ENCODE measurements around the gene ANKS1B.

Gene ANKS1B

DNA sequence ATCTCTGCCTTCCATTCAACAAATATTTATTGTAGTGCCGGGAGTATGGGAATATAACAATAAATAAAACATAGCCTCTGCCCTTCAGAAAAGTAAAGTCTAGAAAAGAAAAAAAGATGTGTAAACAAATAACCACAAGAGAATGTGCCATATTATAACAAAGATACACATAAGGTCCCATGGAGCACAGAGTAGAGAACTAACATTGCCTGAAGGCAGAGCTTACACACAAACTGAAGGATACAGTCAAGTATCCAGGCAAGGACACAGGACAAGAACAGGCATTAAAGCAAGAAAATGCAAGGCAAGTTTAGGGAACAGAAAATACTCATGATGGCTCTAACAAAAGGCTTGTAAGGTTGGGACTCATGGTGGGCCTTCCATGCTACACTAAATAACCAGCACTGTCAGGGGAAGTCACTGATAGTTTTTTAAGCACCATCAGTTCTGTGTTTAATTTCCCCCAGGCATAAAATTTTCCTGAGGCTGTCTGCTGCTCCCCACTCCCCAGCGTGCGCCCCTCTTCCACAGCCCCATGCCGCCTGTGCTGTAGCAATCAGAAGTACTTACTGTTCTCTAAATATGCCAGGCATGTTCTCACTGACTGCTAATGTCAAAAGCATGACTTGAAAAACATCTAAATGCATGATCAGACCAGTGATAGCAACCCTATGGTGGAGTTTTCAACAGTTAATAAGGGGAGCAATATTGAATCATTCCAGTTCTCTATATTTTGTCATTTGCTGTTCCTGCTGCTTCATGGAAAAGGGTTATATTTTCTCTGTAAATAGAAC is 77.8 kb downstream of the ANKS1B start:
- H3K9me3 ChIP-seq (ENCODE audit: severe bottlenecking): no peaks in the 10 kb centered on the region
- TF ChIP-seq, protein P1, sequence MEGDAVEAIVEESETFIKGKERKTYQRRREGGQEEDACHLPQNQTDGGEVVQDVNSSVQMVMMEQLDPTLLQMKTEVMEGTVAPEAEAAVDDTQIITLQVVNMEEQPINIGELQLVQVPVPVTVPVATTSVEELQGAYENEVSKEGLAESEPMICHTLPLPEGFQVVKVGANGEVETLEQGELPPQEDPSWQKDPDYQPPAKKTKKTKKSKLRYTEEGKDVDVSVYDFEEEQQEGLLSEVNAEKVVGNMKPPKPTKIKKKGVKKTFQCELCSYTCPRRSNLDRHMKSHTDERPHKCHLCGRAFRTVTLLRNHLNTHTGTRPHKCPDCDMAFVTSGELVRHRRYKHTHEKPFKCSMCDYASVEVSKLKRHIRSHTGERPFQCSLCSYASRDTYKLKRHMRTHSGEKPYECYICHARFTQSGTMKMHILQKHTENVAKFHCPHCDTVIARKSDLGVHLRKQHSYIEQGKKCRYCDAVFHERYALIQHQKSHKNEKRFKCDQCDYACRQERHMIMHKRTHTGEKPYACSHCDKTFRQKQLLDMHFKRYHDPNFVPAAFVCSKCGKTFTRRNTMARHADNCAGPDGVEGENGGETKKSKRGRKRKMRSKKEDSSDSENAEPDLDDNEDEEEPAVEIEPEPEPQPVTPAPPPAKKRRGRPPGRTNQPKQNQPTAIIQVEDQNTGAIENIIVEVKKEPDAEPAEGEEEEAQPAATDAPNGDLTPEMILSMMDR (IDR thresholded peaks at IDR 0.05; ENCODE audit: low read depth, low read length): no peak
- H3K27me3 ChIP-seq (ENCODE audit: insufficient read depth, low read depth, severe bottlenecking): no peaks in the 10 kb centered on the region
- DNase-seq: no peak
- H3K4me3 ChIP-seq (ENCODE audit: low read depth, low read length): no peak overlapping the region
- H3K27ac ChIP-seq: no peak overlapping the region
- no peaks in the 10 kb centered on the region for H3K36me3 ChIP-seq

DNA sequence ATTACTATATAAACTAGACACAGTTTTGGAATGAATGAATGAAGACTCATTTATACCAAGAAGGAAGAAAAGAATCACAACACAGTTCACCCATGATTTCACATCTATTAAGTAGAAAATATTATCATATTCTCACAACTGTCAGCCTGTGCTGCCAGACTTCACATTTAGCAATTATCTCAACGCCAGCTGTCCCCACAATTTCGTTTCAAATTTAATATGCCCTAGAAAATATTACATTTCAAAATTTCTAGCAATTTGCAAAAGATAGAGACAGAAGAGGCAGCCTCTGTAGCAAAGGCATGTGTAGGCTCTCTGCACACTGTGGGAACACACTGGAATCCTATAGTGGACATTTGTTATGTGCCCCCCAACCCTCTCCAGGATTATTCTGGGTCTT is 83.6 kb downstream of the ANKS1B start:
- Histone ChIP-seq H3K27ac (no peak overlapping the region), H3K9me3 (ENCODE audit: severe bottlenecking) (no peaks in the 10 kb centered on the region), H3K27me3 (ENCODE audit: insufficient read depth, low read depth, severe bottlenecking) (no peaks in the 10 kb centered on the region), H3K36me3 (no peaks in the 10 kb centered on the region), H3K4me3 (ENCODE audit: low read depth, low read length) (no peak overlapping the region)
- no peak for DNase-seq
- TF ChIP-seq, protein P1 (IDR thresholded peaks at IDR 0.05; ENCODE audit: low read depth, low read length): no peak

DNA sequence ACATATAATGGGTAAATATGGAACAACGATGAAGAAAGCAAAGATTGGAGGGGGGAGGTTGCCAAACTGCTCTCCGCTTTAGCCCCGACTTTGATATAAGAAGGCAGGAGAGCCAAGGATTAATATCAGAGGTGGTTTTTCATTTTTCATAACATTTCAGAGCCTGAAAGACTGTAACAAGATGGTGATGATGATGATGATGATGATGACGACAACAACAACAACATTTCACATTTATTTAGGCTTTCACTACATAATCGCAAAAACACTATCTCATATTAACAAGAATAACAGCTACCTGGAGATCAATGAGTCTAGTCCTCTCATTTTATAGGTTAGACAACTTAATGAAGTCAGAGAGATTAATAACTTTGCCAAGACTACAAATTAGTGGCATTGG is 86.1 kb downstream of the ANKS1B start:
- no peaks in the 10 kb centered on the region for H3K27me3 ChIP-seq (ENCODE audit: insufficient read depth, low read depth, severe bottlenecking)

DNA sequence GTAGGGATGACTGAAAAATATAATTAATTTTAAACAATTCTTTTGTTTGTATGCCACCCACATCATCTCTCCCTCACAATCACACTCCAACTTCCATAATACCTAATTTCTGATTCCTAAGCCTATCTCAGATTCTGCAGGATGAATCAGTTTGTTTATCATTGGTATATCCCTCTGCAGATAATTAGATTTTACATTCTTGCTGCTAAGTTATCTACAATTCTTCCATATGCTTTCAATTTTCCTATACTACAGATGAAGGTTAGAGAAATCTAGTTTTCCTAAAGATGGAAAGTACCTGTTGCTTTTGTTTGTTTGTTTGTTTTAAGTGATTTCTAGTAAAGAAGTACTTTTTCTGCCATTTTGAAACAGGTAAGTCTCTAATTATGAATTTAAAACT is 105.3 kb downstream of the ANKS1B start:
- Histone ChIP-seq H3K9me3 (ENCODE audit: severe bottlenecking) (no peaks in the 10 kb centered on the region), H3K36me3 (no peaks in the 10 kb centered on the region), H3K27me3 (ENCODE audit: insufficient read depth, low read depth, severe bottlenecking) (no peaks in the 10 kb centered on the region), H3K27ac (no peak overlapping the region), H3K4me3 (ENCODE audit: low read depth, low read length) (no peak overlapping the region)
- DNase-seq: no peak
- TF ChIP-seq, protein P1 (IDR thresholded peaks at IDR 0.05; ENCODE audit: low read depth, low read length): no peak

More for the DNA sequence above, 86.1 kb downstream of the ANKS1B start:
- no peak for DNase-seq
- Histone ChIP-seq H3K36me3 (no peaks in the 10 kb centered on the region), H3K27ac (no peak overlapping the region), H3K4me3 (ENCODE audit: low read depth, low read length) (no peak overlapping the region), H3K9me3 (ENCODE audit: severe bottlenecking) (no peaks in the 10 kb centered on the region)
- TF ChIP-seq, protein P1 (IDR thresholded peaks at IDR 0.05; ENCODE audit: low read depth, low read length): no peak

DNA sequence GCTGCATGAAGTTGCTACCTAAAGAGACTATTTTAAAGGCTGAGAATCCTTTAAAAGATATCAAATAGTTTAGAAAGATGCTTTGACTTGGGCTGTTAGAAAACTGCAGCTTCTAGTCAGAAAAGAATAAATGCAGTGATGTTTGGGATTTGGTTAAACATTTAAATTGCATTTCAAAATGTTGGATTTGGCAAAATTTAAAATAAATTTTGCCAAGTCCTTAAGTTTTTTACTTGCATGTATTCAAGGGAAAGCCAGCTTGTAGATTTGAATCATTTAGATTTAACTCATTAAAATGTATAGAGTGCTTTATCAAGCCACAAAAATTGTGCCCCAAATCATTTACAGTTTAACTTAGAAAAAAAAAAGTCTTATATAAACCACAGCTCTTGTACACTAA is 109.7 kb downstream of the ANKS1B start:
- TF ChIP-seq, protein P1 (IDR thresholded peaks at IDR 0.05; ENCODE audit: low read depth, low read length): no peak
- peaks cover under 1% of the 10 kb centered on the region for H3K9me3 ChIP-seq (ENCODE audit: severe bottlenecking)
- DNase-seq: no peak
- H3K27ac ChIP-seq: no peak overlapping the region
- no peak overlapping the region for H3K4me3 ChIP-seq (ENCODE audit: low read depth, low read length)
- no peaks in the 10 kb centered on the region for H3K36me3 ChIP-seq
- no peaks in the 10 kb centered on the region for H3K27me3 ChIP-seq (ENCODE audit: insufficient read depth, low read depth, severe bottlenecking)

DNA sequence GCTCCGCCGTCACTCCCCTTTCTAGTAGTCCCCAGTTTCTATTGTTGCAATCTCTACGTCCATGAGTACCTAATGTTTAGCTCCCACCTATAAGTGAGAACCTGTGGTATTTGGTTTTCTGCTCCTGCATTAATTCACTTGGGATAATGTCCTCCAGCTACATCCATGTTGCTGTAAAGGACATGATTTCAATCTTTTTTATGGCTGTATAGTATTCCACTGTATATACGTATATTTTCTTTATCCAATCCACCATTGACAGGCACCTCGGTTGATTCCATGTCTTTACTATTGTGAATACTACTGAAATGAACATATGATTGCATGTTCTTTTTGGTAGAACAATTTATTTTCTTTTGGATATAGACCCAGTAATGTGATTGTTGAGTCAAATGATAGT is 114.7 kb downstream of the ANKS1B start:
- TF ChIP-seq, protein P1 (IDR thresholded peaks at IDR 0.05; ENCODE audit: low read depth, low read length): no peak
- Histone ChIP-seq H3K9me3 (ENCODE audit: severe bottlenecking) (peaks cover 2% of the 10 kb centered on the region), H3K27ac (no peak overlapping the region), H3K36me3 (no peaks in the 10 kb centered on the region), H3K4me3 (ENCODE audit: low read depth, low read length) (no peak overlapping the region), H3K27me3 (ENCODE audit: insufficient read depth, low read depth, severe bottlenecking) (no peaks in the 10 kb centered on the region)
- no peak for DNase-seq
